Calu3 (cell line): ENCODE results near the gene KBTBD4. TPM values are rescaled to one million over a fixed set of nuclear protein-coding genes. Genes with fewer than 3 reads are reported as not detected.

Source experiments
- BruUV-seq: library from RNA; stranded (reverse); fragments of 400-500 nt; replicated peaks from 2 replicates; lab custom pipeline; 2021; lab: Mats Ljungman, UMichigan
- CTCF ChIA-PET: fragments of 300-600 bp; sonication (Branson Sonifier 250); formaldehyde crosslinking; loops from one replicate; lab custom pipeline; 2022; ENCODE audit warnings: antibody characterized with exemption; lab: Charles Lee
- DNase-seq: peaks from one replicate; pipeline ENCODE4 v3.0.0; 2022
- H3K27ac Mint-ChIP-seq: one replicate; pipeline ENCODE4 v1.8.0; 2022; ENCODE audit warnings: mixed read lengths; ENCODE audit not compliant: unreplicated experiment
- H3K27me3 Mint-ChIP-seq: one replicate; pipeline ENCODE4 v1.8.0; 2022; ENCODE audit warnings: mixed read lengths; ENCODE audit not compliant: unreplicated experiment
- H3K36me3 Mint-ChIP-seq: one replicate; pipeline ENCODE4 v1.8.0; 2022; ENCODE audit warnings: mild to moderate bottlenecking, moderate library complexity, mixed read lengths; ENCODE audit not compliant: insufficient read depth, unreplicated experiment
- H3K4me1 Mint-ChIP-seq: one replicate; pipeline ENCODE4 v1.8.0; 2022; ENCODE audit warnings: mild to moderate bottlenecking, low read depth, mixed read lengths; ENCODE audit not compliant: unreplicated experiment
- H3K4me3 Mint-ChIP-seq: one replicate; pipeline ENCODE4 v1.8.0; 2022; ENCODE audit warnings: mild to moderate bottlenecking, low read depth, moderate library complexity, mixed read lengths; ENCODE audit not compliant: unreplicated experiment
- H3K9me3 Mint-ChIP-seq: one replicate; pipeline ENCODE4 v1.8.0; 2022; ENCODE audit warnings: low read depth, mixed read lengths; ENCODE audit not compliant: unreplicated experiment
- intact Hi-C: fragments of 100-400 bp; cut with micrococcal nuclease; formaldehyde crosslinking; loops from one replicate; pipeline ENCODE4 v1.10.0; 2022; ENCODE audit not compliant: unreplicated experiment
- total RNA-seq: library from RNA; stranded (reverse); gene quantifications from 2 replicates; pipeline ENCODE4 v1.2.3, GENCODE V29; 2022
- TF ChIP-seq, protein P1 (sequence below): fragments of 200-600 bp; IDR thresholded peaks from one replicate; pipeline ENCODE4 v1.8.0; 2022; ENCODE audit warnings: antibody characterized with exemption; ENCODE audit not compliant: unreplicated experiment

Gene KBTBD4
- total RNA-seq, 1 experiment from 2014 or later, result 14.6 TPM

DNA sequence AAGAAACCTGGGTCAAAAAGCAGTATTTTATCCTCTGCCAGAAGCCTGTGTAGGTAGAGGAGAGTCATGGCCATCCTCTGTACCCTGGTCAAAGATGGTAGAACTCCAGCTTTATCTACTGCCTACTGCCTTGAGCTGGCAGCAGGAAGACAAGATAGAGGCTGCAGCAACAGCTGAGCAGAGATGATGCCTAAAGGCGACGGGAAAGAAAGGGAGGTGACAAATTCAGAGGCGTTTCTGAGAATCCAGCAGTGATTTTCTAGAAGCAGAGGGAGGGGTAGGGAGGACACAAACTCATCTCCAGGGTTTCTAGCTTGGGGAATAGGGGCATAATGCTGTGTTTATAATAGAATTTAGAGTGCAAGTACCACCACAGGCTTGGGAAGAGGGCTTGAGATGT is 30.9 kb upstream of the KBTBD4 start:
- DNase-seq, result no peak
- TF ChIP-seq, protein P1, sequence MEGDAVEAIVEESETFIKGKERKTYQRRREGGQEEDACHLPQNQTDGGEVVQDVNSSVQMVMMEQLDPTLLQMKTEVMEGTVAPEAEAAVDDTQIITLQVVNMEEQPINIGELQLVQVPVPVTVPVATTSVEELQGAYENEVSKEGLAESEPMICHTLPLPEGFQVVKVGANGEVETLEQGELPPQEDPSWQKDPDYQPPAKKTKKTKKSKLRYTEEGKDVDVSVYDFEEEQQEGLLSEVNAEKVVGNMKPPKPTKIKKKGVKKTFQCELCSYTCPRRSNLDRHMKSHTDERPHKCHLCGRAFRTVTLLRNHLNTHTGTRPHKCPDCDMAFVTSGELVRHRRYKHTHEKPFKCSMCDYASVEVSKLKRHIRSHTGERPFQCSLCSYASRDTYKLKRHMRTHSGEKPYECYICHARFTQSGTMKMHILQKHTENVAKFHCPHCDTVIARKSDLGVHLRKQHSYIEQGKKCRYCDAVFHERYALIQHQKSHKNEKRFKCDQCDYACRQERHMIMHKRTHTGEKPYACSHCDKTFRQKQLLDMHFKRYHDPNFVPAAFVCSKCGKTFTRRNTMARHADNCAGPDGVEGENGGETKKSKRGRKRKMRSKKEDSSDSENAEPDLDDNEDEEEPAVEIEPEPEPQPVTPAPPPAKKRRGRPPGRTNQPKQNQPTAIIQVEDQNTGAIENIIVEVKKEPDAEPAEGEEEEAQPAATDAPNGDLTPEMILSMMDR, result no peak
- no peak overlapping the region for H3K4me3 Mint-ChIP-seq
- H3K4me1 Mint-ChIP-seq, result no peaks in the 10 kb centered on the region
- H3K27ac Mint-ChIP-seq, result no peak overlapping the region
- no peaks in the 10 kb centered on the region for H3K9me3 Mint-ChIP-seq
- no TSS peak for BruUV-seq
- CTCF ChIA-PET, result no interaction called here
- H3K36me3 Mint-ChIP-seq, result no peaks in the 10 kb centered on the region
- H3K27me3 Mint-ChIP-seq, result peaks cover 19% of the 10 kb centered on the region
- intact Hi-C loops, result no loop called here

DNA sequence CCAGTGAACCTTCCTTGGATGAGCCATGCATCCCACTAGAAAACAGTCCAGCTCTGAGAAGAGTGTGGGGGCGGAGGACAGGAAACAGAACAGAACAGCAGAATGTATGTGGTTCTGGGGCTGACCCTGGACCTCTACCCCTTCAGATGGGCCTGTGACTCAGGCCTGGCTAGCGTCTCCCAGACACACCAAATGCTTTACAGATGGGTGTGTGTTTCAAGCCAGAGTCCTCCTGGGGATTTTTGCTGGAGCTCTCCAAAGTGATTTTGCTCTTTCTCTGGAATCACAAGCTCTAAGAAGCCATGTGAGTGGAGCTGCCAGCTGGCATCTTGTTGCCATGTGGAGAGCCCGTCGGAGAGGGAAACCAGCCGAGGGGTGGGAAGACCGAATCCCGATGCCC is 28.6 kb upstream of the KBTBD4 start:
- intact Hi-C loops, result no loop called here
- H3K36me3 Mint-ChIP-seq, result no peaks in the 10 kb centered on the region
- TF ChIP-seq, protein P1, result no peak
- no peak overlapping the region for H3K27ac Mint-ChIP-seq
- no peaks in the 10 kb centered on the region for H3K4me1 Mint-ChIP-seq
- DNase-seq, result no peak
- H3K27me3 Mint-ChIP-seq, result peaks cover 25% of the 10 kb centered on the region
- H3K4me3 Mint-ChIP-seq, result no peak overlapping the region
- CTCF ChIA-PET, result no interaction called here
- no peaks in the 10 kb centered on the region for H3K9me3 Mint-ChIP-seq
- no TSS peak for BruUV-seq

DNA sequence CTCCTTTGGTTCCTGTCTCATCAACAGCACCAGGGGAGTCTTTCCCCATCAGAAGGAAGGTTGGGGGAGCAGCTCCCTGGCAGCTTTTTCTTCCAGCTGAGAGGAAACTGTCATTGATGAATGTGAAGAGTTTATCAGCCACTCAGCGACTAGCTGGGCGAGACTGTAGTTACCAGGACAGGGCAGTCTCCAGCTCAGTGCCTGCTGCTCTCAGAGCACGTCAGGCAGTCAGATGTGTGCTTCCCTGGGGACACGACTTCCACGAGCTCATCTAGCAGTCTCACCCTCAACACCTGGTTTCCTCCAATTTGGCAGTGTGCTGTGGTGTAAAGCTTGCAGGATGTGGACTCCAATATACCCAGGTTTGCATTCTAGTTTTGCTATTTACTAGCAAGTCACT is 28.0 kb upstream of the KBTBD4 start:
- CTCF ChIA-PET, result no interaction called here
- intact Hi-C loops, result no loop called here
- H3K4me1 Mint-ChIP-seq, result no peaks in the 10 kb centered on the region
- peaks cover 32% of the 10 kb centered on the region for H3K27me3 Mint-ChIP-seq
- TF ChIP-seq, protein P1, result no peak
- H3K9me3 Mint-ChIP-seq, result no peaks in the 10 kb centered on the region
- no peaks in the 10 kb centered on the region for H3K36me3 Mint-ChIP-seq
- no peak overlapping the region for H3K4me3 Mint-ChIP-seq
- no peak for DNase-seq
- no TSS peak for BruUV-seq
- H3K27ac Mint-ChIP-seq, result no peak overlapping the region

DNA sequence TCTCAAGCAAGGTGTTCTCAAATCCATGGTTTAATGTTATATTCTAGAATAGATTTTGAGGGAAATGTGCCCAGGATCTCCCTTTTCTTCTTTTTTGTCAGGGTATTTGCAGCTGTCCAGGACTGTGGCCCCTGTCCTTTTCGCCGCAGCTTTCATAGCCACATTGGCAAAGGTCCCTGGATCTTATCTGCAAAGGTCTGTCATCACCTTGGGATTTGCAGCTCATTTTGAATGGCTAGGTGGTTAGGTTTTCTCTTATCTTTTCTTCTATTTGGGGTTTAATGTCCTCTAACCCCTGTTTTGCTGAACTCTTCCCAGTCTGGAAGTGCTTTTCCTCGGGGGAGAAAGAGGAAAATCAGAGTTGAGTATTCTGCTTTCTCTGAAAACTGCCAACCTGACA is 27.2 kb upstream of the KBTBD4 start:
- CTCF ChIA-PET, result interaction anchor here (0.6 kb wide), 1 partner anchor 96 kb away, joined by 3 read pairs; no protein-coding TSS in a partner anchor
- H3K4me1 Mint-ChIP-seq, result no peaks in the 10 kb centered on the region

More for the DNA sequence above, 27.2 kb upstream of the KBTBD4 start:
- Mint-ChIP-seq H3K27ac (no peak overlapping the region), H3K9me3 (no peaks in the 10 kb centered on the region), H3K27me3 (peaks cover 33% of the 10 kb centered on the region), H3K4me3 (no peak overlapping the region), H3K36me3 (no peaks in the 10 kb centered on the region)
- BruUV-seq, result no TSS peak
- intact Hi-C loops, result no loop called here
- TF ChIP-seq, protein P1, result no peak
- DNase-seq, result no peak
